HepG2 (cell line): ENCODE measurements around the gene HMGN1. TPM values are rescaled to one million over a fixed set of nuclear protein-coding genes. Genes with fewer than 3 reads are reported as not detected.

ENCODE experiments used
- NCOA5 ChIP-seq: sonication (generic); formaldehyde crosslinking; IDR thresholded peaks from 2 replicates; pipeline ENCODE4 v1.4.0; 2020; ENCODE audit warnings: missing genetic modification reagents
- NPAS2 ChIP-seq: sonication (generic); formaldehyde crosslinking; IDR thresholded peaks from 2 replicates; pipeline ENCODE4 v1.8.0; 2022; ENCODE audit warnings: mild to moderate bottlenecking, missing genetic modification reagents, borderline replicate concordance
- NR3C1 ChIP-seq: sonication (generic); formaldehyde crosslinking; IDR thresholded peaks from 2 replicates; pipeline ENCODE4 v1.4.0; 2020; ENCODE audit warnings: missing genetic modification reagents
- PHF8 ChIP-seq: sonication (generic); formaldehyde crosslinking; IDR thresholded peaks from 2 replicates; pipeline ENCODE4 v1.5.0; 2020; ENCODE audit warnings: missing genetic modification reagents
- RBM22 ChIP-seq: fragments of 200-400 bp; formaldehyde crosslinking; optimal IDR thresholded peaks from 2 replicates; pipeline ENCODE3; 2017; ENCODE audit warnings: mild to moderate bottlenecking, low read length, moderate library complexity
- RCOR2 ChIP-seq: IDR thresholded peaks from 2 replicates; pipeline ENCODE4 v1.6.1; 2016; ENCODE audit warnings: missing biosample characterization, missing genetic modification reagents
- SMARCE1 ChIP-seq: fragments of 450-650 bp; IDR thresholded peaks from 2 replicates; pipeline ENCODE4 v1.6.1; 2017; ENCODE audit warnings: borderline replicate concordance
- SP1 ChIP-seq, 2 experiments: fragments of 450-650 bp in 1 of 2; sonication (generic) in 1 of 2; formaldehyde crosslinking in 1 of 2; IDR thresholded peaks; 2 replicates each; pipeline versions ENCODE4 v1.4.0 to v1.6.1; 2016 to 2020; ENCODE audit warnings: missing genetic modification reagents in 1 of 2
- ZBTB8A ChIP-seq: sonication (generic); formaldehyde crosslinking; IDR thresholded peaks from 2 replicates; pipeline ENCODE4 v1.4.0; 2020; ENCODE audit warnings: mild to moderate bottlenecking, low read depth, missing genetic modification reagents, borderline replicate concordance
- ZFP36L1 ChIP-seq: sonication (generic); formaldehyde crosslinking; IDR thresholded peaks from 2 replicates; pipeline ENCODE4 v1.8.0; 2022; ENCODE audit warnings: mild to moderate bottlenecking, missing genetic modification reagents, moderate library complexity
- ZMYM2 ChIP-seq: sonication (generic); formaldehyde crosslinking; IDR thresholded peaks from 2 replicates; pipeline ENCODE4 v1.8.0; 2022; ENCODE audit warnings: mild to moderate bottlenecking, missing genetic modification reagents
- ZNF274 ChIP-seq: sonication (generic); formaldehyde crosslinking; IDR thresholded peaks from 2 replicates; pipeline ENCODE4 v1.5.1; 2020; ENCODE audit warnings: mild to moderate bottlenecking, missing genetic modification reagents
- ZNF33A ChIP-seq: sonication (generic); formaldehyde crosslinking; IDR thresholded peaks from 2 replicates; pipeline ENCODE4 v1.5.1; 2020; ENCODE audit warnings: missing genetic modification reagents, mild to moderate bottlenecking, moderate library complexity, borderline replicate concordance
- ZNF343 ChIP-seq: sonication (generic); formaldehyde crosslinking; IDR thresholded peaks from 2 replicates; pipeline ENCODE4 v1.4.0; 2020; ENCODE audit warnings: mild to moderate bottlenecking, missing genetic modification reagents
- ZNF354B ChIP-seq: sonication (generic); formaldehyde crosslinking; IDR thresholded peaks from 2 replicates; pipeline ENCODE4 v1.8.0; 2022; ENCODE audit warnings: mild to moderate bottlenecking, missing genetic modification reagents
- ZNF629 ChIP-seq: sonication (generic); formaldehyde crosslinking; conservative IDR thresholded peaks from 2 replicates; pipeline ENCODE4 v1.5.0; 2020; ENCODE audit warnings: missing genetic modification reagents
- ZNF644 ChIP-seq: IDR thresholded peaks from 2 replicates; pipeline ENCODE4 v1.6.1; 2016; ENCODE audit warnings: low read depth
- ZNF709 ChIP-seq: sonication (generic); formaldehyde crosslinking; IDR thresholded peaks from 2 replicates; pipeline ENCODE4 v1.5.0; 2020; ENCODE audit warnings: mild to moderate bottlenecking, missing genetic modification reagents
- ZNF776 ChIP-seq: sonication (generic); formaldehyde crosslinking; IDR thresholded peaks from 2 replicates; pipeline ENCODE4 v1.4.0; 2020; ENCODE audit warnings: mild to moderate bottlenecking, missing genetic modification reagents
- ZNF782 ChIP-seq: sonication (generic); formaldehyde crosslinking; IDR thresholded peaks from 2 replicates; pipeline ENCODE4 v1.4.0; 2020; ENCODE audit warnings: missing genetic modification reagents, mild to moderate bottlenecking, borderline replicate concordance
- ZNF841 ChIP-seq: sonication (generic); formaldehyde crosslinking; IDR thresholded peaks from 2 replicates; pipeline ENCODE4 v1.8.1; 2023; ENCODE audit warnings: missing genetic modification reagents, borderline replicate concordance
- polyA plus RNA-seq, 8 experiments: library from polyadenylated mRNA; depleted of rRNA in 3 of 8; stranded (reverse) in 7 of 8; unstranded in 1 of 8; fragments of >200 nt; fragmentation: Illumina TruSeq in 4 of 8; extraction: Trizol in 4 of 8; gene quantifications; 2 replicates each; pipeline versions ENCODE4 v1.2.1 to v1.2.3, GENCODE V29; 2011 to 2016; ENCODE audit warnings: low read depth in 4 of 8, missing spikeins in 1 of 8, mixed read lengths in 1 of 8; ENCODE audit not compliant: insufficient read depth in 1 of 8
- total RNA-seq, 5 experiments: library from RNA; depleted of rRNA; stranded (reverse); fragments of >200 nt; fragmentation: Illumina TruSeq; extraction: Trizol; gene quantifications; 2 replicates each; pipeline ENCODE4 v1.2.3, GENCODE V29; 2016; ENCODE audit warnings: low read depth in 1 of 5
- TF ChIP-seq, protein P1 (sequence below): sonication (generic); formaldehyde crosslinking; IDR thresholded peaks from 2 replicates; pipeline ENCODE4 v1.4.0; 2020; ENCODE audit warnings: missing genetic modification reagents
- TF ChIP-seq, protein P2 (sequence below): sonication (generic); formaldehyde crosslinking; IDR thresholded peaks from 2 replicates; pipeline ENCODE4 v1.8.0; 2022; ENCODE audit warnings: missing genetic modification reagents, mild to moderate bottlenecking, borderline replicate concordance
- TF ChIP-seq, protein P3 (sequence below): sonication (generic); formaldehyde crosslinking; IDR thresholded peaks from 2 replicates; pipeline ENCODE4 v1.4.0; 2020; ENCODE audit warnings: mild to moderate bottlenecking, missing genetic modification reagents, borderline replicate concordance

The HMGN1 gene
- total and polyA plus RNA-seq, 2 of the 13 experiments (the other 11 are each of a cell fraction or from before 2014, with no cell fraction given), result 104 to 286 TPM

DNA sequence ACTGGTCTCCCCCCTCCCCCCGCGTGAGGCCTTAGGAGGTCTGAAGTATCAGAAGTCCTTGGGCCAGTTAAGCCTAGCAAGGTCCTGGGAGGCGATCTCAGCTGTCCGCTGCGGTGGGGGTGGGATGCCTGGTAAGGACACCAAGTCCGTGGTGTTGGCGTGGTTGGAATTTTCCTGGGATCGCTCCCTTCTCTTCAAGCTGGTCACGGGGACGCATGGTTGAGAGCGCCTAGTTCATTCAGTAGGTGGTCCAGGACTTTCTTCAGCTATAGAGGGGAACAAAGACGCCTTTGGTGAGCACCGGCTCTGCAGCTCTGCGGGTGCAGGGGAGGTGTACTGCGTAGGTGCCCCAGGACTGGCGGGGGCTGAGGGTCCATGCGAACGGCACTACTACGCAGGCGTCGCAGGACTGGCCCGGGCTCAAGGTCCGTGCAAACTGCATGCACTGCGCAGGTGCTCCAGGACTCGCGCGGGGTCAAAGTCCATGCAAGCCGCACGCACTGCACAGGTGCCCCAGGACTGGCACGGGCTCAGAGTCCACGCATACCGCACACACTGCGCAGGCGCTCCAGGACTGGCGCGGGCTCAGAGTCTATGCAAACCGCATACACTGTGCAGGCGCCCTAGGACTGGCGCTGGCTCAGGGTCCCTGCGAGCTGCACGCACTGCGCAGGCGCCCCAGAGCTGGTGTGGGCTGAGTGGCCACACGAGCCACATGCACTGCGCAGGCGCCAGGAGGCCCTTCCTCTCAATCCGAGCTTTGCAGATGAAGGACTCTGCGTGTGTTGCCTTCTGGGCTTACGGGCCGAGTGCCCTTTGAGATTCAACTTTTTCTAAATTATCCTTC, 36.6 kb upstream of the HMGN1 start (continued):
- peak; percentile 50; the same call in 1 of the 2 replicates for TF ChIP-seq PHF8 (CRISPR knock-in tag)
- TF ChIP-seq, protein P1, sequence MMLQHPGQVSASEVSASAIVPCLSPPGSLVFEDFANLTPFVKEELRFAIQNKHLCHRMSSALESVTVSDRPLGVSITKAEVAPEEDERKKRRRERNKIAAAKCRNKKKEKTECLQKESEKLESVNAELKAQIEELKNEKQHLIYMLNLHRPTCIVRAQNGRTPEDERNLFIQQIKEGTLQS (CRISPR knock-in tag), result no peak
- TF ChIP-seq, protein P2, sequence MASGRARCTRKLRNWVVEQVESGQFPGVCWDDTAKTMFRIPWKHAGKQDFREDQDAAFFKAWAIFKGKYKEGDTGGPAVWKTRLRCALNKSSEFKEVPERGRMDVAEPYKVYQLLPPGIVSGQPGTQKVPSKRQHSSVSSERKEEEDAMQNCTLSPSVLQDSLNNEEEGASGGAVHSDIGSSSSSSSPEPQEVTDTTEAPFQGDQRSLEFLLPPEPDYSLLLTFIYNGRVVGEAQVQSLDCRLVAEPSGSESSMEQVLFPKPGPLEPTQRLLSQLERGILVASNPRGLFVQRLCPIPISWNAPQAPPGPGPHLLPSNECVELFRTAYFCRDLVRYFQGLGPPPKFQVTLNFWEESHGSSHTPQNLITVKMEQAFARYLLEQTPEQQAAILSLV (CRISPR knock-in tag), result peak; percentile 73; the same call in 1 of the 2 replicates
- TF ChIP-seq ZNF709 (CRISPR knock-in tag), result peak; percentile 57; the same call in 1 of the 2 replicates
- no peak for TF ChIP-seq ZNF841 (CRISPR knock-in tag)
- no peak for TF ChIP-seq ZNF33A
- no peak for TF ChIP-seq ZNF354B
- no peak for TF ChIP-seq NPAS2
- TF ChIP-seq ZNF644 (CRISPR knock-in tag), result no peak
- TF ChIP-seq NCOA5 (CRISPR knock-in tag), result no peak
- no peak for TF ChIP-seq SMARCE1
- peak; percentile 79; the same call in 1 of the 2 replicates for TF ChIP-seq ZNF782 (CRISPR knock-in tag)
- TF ChIP-seq RCOR2 (CRISPR knock-in tag), result peak; percentile 67; the same call in 1 of the 2 replicates
- TF ChIP-seq ZNF629 (CRISPR knock-in tag), result peak; percentile 32; the same call in 1 of the 2 replicates
- no peak for TF ChIP-seq RBM22
- no peak for TF ChIP-seq ZNF343 (CRISPR knock-in tag)
- peak; percentile 89 for TF ChIP-seq ZMYM2 (CRISPR knock-in tag)
- TF ChIP-seq, protein P3, sequence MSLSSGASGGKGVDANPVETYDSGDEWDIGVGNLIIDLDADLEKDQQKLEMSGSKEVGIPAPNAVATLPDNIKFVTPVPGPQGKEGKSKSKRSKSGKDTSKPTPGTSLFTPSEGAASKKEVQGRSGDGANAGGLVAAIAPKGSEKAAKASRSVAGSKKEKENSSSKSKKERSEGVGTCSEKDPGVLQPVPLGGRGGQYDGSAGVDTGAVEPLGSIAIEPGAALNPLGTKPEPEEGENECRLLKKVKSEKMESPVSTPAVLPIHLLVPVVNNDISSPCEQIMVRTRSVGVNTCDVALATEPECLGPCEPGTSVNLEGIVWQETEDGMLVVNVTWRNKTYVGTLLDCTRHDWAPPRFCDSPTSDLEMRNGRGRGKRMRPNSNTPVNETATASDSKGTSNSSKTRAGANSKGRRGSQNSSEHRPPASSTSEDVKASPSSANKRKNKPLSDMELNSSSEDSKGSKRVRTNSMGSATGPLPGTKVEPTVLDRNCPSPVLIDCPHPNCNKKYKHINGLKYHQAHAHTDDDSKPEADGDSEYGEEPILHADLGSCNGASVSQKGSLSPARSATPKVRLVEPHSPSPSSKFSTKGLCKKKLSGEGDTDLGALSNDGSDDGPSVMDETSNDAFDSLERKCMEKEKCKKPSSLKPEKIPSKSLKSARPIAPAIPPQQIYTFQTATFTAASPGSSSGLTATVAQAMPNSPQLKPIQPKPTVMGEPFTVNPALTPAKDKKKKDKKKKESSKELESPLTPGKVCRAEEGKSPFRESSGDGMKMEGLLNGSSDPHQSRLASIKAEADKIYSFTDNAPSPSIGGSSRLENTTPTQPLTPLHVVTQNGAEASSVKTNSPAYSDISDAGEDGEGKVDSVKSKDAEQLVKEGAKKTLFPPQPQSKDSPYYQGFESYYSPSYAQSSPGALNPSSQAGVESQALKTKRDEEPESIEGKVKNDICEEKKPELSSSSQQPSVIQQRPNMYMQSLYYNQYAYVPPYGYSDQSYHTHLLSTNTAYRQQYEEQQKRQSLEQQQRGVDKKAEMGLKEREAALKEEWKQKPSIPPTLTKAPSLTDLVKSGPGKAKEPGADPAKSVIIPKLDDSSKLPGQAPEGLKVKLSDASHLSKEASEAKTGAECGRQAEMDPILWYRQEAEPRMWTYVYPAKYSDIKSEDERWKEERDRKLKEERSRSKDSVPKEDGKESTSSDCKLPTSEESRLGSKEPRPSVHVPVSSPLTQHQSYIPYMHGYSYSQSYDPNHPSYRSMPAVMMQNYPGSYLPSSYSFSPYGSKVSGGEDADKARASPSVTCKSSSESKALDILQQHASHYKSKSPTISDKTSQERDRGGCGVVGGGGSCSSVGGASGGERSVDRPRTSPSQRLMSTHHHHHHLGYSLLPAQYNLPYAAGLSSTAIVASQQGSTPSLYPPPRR, result peak; percentile 90; the same call in 1 of the 2 replicates
- TF ChIP-seq ZNF274 (CRISPR knock-in tag), result no peak; the same call in 1 of the 2 replicates
- TF ChIP-seq NR3C1, result no peak
- TF ChIP-seq ZFP36L1 (CRISPR knock-in tag), result peak; percentile 94; the same call in 1 of the 2 replicates
- no peak for TF ChIP-seq ZNF776
- TF ChIP-seq SP1 (IDR thresholded peaks at IDR 0.05), result no peak
- TF ChIP-seq SP1 (CRISPR knock-in tag; IDR thresholded peaks at IDR 0.05), result no peak; the same call in 1 of the 2 replicates
- TF ChIP-seq ZBTB8A (CRISPR knock-in tag), result no peak
